Stimulated activated memory B cell treated with anti-CD40 and anti-IgM and Interleukin-4, amounts not matched to agents 10 μg/mL and 1 μg/mL and 100 μg/mL, for 72 hours (primary cell): Measurements from ENCODE around the gene SH2B3.

Source experiments
- ATAC-seq: fragments of 150-1000 bp; cut with Tn5 transposase; 2 replicates; pipeline ENCODE4 v1.10.0; 2021
- H3K27ac Mint-ChIP-seq: one replicate; pipeline ENCODE4 v1.8.0; 2022; ENCODE audit warnings: mild to moderate bottlenecking, mixed read lengths
- H3K27me3 Mint-ChIP-seq: one replicate; pipeline ENCODE4 v1.8.0; 2022; ENCODE audit warnings: mixed read lengths
- H3K36me3 Mint-ChIP-seq: one replicate; pipeline ENCODE4 v1.8.0; 2022; ENCODE audit warnings: mixed read lengths
- H3K4me1 Mint-ChIP-seq: one replicate; pipeline ENCODE4 v1.8.0; 2022; ENCODE audit warnings: mixed read lengths
- H3K4me3 Mint-ChIP-seq: one replicate; pipeline ENCODE4 v1.8.0; 2022; ENCODE audit warnings: mild to moderate bottlenecking, moderate library complexity, mixed read lengths
- H3K9me3 Mint-ChIP-seq: one replicate; pipeline ENCODE4 v1.8.0; 2022; ENCODE audit warnings: mixed read lengths

SH2B3 gene

GRCh38 chr12:111438481-111438880 is 32.8 kb downstream of the SH2B3 start:
- Mint-ChIP-seq H3K27ac (peak overlapping the region; percentile 81), H3K36me3 (peaks cover 48% of the 10 kb centered on the region), H3K9me3 (no peaks in the 10 kb centered on the region), H3K4me3 (peak overlapping the region; percentile 66), H3K4me1 (peaks cover 98% of the 10 kb centered on the region), H3K27me3 (no peaks in the 10 kb centered on the region)
- peak; percentile 13 for ATAC-seq

- Mint-ChIP-seq H3K27ac (peak overlapping the region; percentile 35), H3K27me3 (no peaks in the 10 kb centered on the region), H3K36me3 (peaks cover 50% of the 10 kb centered on the region), H3K4me1 (peaks cover 99% of the 10 kb centered on the region), H3K4me3 (no peak overlapping the region), H3K9me3 (no peaks in the 10 kb centered on the region)
- no peak for ATAC-seq
Observed at GRCh38 chr12:111439657-111440151, 34.0 kb downstream of the SH2B3 start.

GRCh38 chr12:111440152-111440551 is 34.4 kb downstream of the SH2B3 start:
- H3K4me3 Mint-ChIP-seq: no peak overlapping the region

GRCh38 chr12:111440631-111441030 is 34.9 kb downstream of the SH2B3 start:
- peaks cover 48% of the 10 kb centered on the region for H3K36me3 Mint-ChIP-seq
- H3K27ac Mint-ChIP-seq: peak overlapping the region; percentile 35
- H3K4me3 Mint-ChIP-seq: no peak overlapping the region
- ATAC-seq: no peak
- no peaks in the 10 kb centered on the region for H3K9me3 Mint-ChIP-seq
- peaks cover 99% of the 10 kb centered on the region for H3K4me1 Mint-ChIP-seq
- no peaks in the 10 kb centered on the region for H3K27me3 Mint-ChIP-seq

More at GRCh38 chr12:111440152-111440551, 34.4 kb downstream of the SH2B3 start:
- Mint-ChIP-seq H3K4me1 (peaks cover 99% of the 10 kb centered on the region), H3K27ac (peak overlapping the region; percentile 35), H3K36me3 (peaks cover 50% of the 10 kb centered on the region), H3K27me3 (no peaks in the 10 kb centered on the region), H3K9me3 (no peaks in the 10 kb centered on the region)
- no peak for ATAC-seq

- Mint-ChIP-seq H3K36me3 (peaks cover 44% of the 10 kb centered on the region), H3K4me3 (no peak overlapping the region), H3K27ac (peak overlapping the region; percentile 88), H3K27me3 (no peaks in the 10 kb centered on the region), H3K9me3 (no peaks in the 10 kb centered on the region), H3K4me1 (peaks cover 99% of the 10 kb centered on the region)
- no peak for ATAC-seq
Observed at GRCh38 chr12:111441107-111441928, 35.6 kb downstream of the SH2B3 start.

- no peak for ATAC-seq
- H3K4me1 Mint-ChIP-seq: peaks cover 98% of the 10 kb centered on the region
- H3K27me3 Mint-ChIP-seq: no peaks in the 10 kb centered on the region
- H3K27ac Mint-ChIP-seq: peak overlapping the region; percentile 88
- no peaks in the 10 kb centered on the region for H3K9me3 Mint-ChIP-seq
- H3K36me3 Mint-ChIP-seq: peaks cover 45% of the 10 kb centered on the region
- no peak overlapping the region for H3K4me3 Mint-ChIP-seq
Observed at GRCh38 chr12:111442301-111443045, 36.8 kb downstream of the SH2B3 start.

GRCh38 chr12:111443086-111443485 is 37.4 kb downstream of the SH2B3 start:
- Mint-ChIP-seq H3K4me3 (no peak overlapping the region), H3K27ac (peak overlapping the region; percentile 88), H3K27me3 (no peaks in the 10 kb centered on the region), H3K9me3 (no peaks in the 10 kb centered on the region), H3K36me3 (peaks cover 50% of the 10 kb centered on the region), H3K4me1 (peaks cover 98% of the 10 kb centered on the region)
- ATAC-seq: no peak

- no peak overlapping the region for H3K4me3 Mint-ChIP-seq
- no peak for ATAC-seq
- no peaks in the 10 kb centered on the region for H3K9me3 Mint-ChIP-seq
- peaks cover 98% of the 10 kb centered on the region for H3K4me1 Mint-ChIP-seq
- peaks cover 52% of the 10 kb centered on the region for H3K36me3 Mint-ChIP-seq
- peak overlapping the region; percentile 88 for H3K27ac Mint-ChIP-seq
- no peaks in the 10 kb centered on the region for H3K27me3 Mint-ChIP-seq
Observed at GRCh38 chr12:111443586-111443985, 37.9 kb downstream of the SH2B3 start.

- Mint-ChIP-seq H3K9me3 (no peaks in the 10 kb centered on the region), H3K36me3 (peaks cover 57% of the 10 kb centered on the region), H3K27me3 (no peaks in the 10 kb centered on the region), H3K27ac (peak overlapping the region; percentile 88), H3K4me3 (peak overlapping the region; percentile 24), H3K4me1 (peaks cover 98% of the 10 kb centered on the region)
- ATAC-seq: peak; percentile 64
Observed at GRCh38 chr12:111444314-111444924, 38.7 kb downstream of the SH2B3 start.

- Mint-ChIP-seq H3K27ac (peak overlapping the region; percentile 88), H3K4me1 (peaks cover 95% of the 10 kb centered on the region)
Observed at GRCh38 chr12:111444925-111445725, 39.4 kb downstream of the SH2B3 start.

GRCh38 chr12:111445726-111446581 is 40.2 kb downstream of the SH2B3 start:
- Mint-ChIP-seq H3K27me3 (no peaks in the 10 kb centered on the region), H3K4me3 (peak overlapping the region; percentile 42), H3K27ac (peak overlapping the region; percentile 88), H3K4me1 (peaks cover 92% of the 10 kb centered on the region), H3K9me3 (no peaks in the 10 kb centered on the region), H3K36me3 (peaks cover 59% of the 10 kb centered on the region)
- no peak for ATAC-seq

More at GRCh38 chr12:111444925-111445725, 39.4 kb downstream of the SH2B3 start:
- Mint-ChIP-seq H3K36me3 (peaks cover 58% of the 10 kb centered on the region), H3K4me3 (peak overlapping the region; percentile 42), H3K27me3 (no peaks in the 10 kb centered on the region), H3K9me3 (no peaks in the 10 kb centered on the region)
- peak; percentile 97 for ATAC-seq

GRCh38 chr12:111446631-111447570 is 41.2 kb downstream of the SH2B3 start:
- Mint-ChIP-seq H3K36me3 (peaks cover 66% of the 10 kb centered on the region), H3K4me1 (peaks cover 90% of the 10 kb centered on the region), H3K9me3 (no peaks in the 10 kb centered on the region), H3K4me3 (no peak overlapping the region), H3K27ac (peak overlapping the region; percentile 88), H3K27me3 (no peaks in the 10 kb centered on the region)
- no peak for ATAC-seq
